Tibial nerve (tissue), 3 donors: Measurements from ENCODE around the gene EFNB2.

Experiments used
- CTCF ChIP-seq, 5 experiments: fragments of 200-600 bp in 3 of 5; fragments of 450-650 bp in 2 of 5; sonication (generic) in 3 of 5; IDR thresholded peaks; one replicate each; pipeline ENCODE4 v1.5.1; 2016 to 2019; ENCODE audit warnings: antibody characterized with exemption in 5 of 5, mild to moderate bottlenecking in 3 of 5, moderate library complexity in 2 of 5
- POLR2A ChIP-seq, 2 donors: fragments of 450-650 bp; IDR thresholded peaks; one replicate each; pipeline ENCODE4 v1.6.1; 2017; ENCODE audit warnings: antibody characterized with exemption in 2 of 2, mild to moderate bottlenecking in 2 of 2, moderate library complexity in 2 of 2

- TF ChIP-seq CTCF (IDR thresholded peaks at IDR 0.05) (no peak), POLR2A (IDR thresholded peaks at IDR 0.05) (no peak)
Observed at GRCh38 chr13:106522898-106523525, 12.4 kb downstream of the EFNB2 start.
